Measurements from ENCODE around the gene HIP1.
"Not testable (repeated sequence)": the region's sequence is repeated elsewhere in the genome, so short reads cannot be mapped to it uniquely, and the experiment has no call there.

The HIP1 gene

GRCh38 chr7:75686551-75686950 is 52.2 kb downstream of the HIP1 start:
- DNase-seq (ENCODE audit: low spot score): no peak

GRCh38 chr7:75682052-75682451 is 56.7 kb downstream of the HIP1 start:
- DNase-seq (ENCODE audit: low spot score): not testable (repeated sequence)

DNA sequence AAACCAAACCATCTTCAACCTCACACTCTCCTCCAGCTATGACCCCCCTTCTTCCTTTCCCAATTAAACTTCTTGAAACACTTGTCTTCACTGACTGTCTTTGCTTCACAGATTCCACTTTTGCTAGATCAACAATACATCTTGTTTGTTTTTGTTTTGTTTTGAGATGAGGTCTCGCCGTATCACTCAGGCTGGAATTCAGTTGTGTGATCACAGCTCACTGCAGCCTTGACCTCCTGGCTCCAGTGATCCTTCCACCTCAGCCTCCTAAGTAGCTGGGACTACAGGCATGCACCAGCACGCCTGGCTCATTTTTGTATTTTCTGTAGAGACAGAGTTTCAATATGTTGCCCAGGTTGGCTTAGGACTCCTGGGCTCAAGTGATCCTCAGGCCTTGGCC is 59.7 kb downstream of the HIP1 start:
- DNase-seq (ENCODE audit: low spot score): no peak

DNA sequence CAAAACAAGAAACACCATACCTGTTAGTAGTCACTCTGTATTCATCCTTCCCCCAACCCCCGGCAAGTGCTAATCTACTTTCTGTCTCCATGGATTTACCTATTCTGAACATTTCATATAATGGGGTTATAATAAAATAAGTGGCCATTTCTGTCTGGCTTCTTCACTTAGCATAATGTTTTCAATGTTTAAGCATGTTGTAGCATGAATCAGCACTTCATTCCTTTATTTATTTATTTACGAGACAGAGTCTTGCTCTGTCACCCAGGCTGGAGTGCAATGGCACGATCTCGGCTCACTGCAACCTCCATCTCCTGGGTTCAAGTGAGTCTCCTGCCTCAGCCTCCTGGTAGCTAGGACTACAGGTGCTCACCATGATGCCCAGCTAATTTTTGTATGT is 69.2 kb downstream of the HIP1 start:
- no peak for DNase-seq (ENCODE audit: low spot score)

- no peak for DNase-seq (ENCODE audit: low spot score)
These were observed 70.8 kb downstream of the HIP1 start for GRCh38 chr7:75667938-75668337.

DNA sequence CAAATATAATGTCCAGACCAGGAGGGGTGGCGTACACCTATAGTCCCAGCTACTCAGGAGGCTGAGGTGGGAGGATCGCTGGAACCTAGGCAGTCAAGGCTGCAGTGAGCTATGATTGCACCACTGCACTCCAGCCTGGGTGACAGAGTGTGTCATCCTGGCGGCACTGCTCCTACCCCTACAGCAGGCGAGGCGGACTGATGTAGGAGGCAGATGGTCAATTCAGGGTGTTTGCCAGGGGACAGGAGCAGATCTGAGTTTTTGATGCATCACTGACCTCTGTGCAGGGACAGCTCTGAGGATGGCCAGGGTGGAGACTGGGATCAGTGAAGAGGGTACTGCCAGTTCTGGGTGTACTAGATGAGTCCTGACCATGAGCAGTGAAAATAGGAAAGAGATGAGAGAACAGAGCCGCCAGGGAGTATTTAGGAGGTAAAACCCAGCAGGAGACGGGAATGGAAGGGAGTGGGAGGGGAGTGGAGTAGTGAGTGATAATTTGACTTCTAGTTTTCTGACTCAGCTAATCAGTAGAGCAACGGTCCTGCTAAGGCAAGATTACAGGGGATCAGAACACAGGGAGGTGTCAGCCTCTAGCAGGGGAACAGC is 75.3 kb downstream of the HIP1 start:
- DNase-seq (ENCODE audit: low spot score): no peak

GRCh38 chr7:75662579-75663301 is 76.0 kb downstream of the HIP1 start:
- DNase-seq (ENCODE audit: low spot score): no peak

GRCh38 chr7:75660566-75661215 is 78.0 kb downstream of the HIP1 start:
- no peak for DNase-seq (ENCODE audit: low spot score)

- DNase-seq (ENCODE audit: low spot score): no peak
These were observed 79.9 kb downstream of the HIP1 start for GRCh38 chr7:75658802-75659201.

- DNase-seq (ENCODE audit: low spot score): no peak
These were observed 80.4 kb downstream of the HIP1 start for GRCh38 chr7:75658369-75658768.

DNA sequence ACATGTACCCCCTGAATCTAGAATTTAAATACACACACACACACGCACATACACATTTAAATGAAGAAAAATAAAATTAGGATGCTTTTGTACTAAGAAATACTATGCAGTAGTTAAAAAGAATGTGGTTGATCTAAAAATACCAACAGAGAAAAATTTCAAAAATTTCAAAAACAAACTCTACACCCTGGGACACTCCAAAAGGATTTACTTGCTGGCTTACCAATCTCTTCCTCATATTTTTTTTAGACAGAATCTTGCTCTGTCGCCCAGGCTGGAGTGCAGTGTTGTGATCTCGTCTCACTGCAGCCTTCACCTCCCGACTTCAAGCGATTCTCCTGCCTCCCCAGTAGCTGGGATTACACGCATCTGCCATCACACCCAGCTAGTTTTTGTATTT is 80.9 kb downstream of the HIP1 start:
- DNase-seq (ENCODE audit: low spot score): no peak

DNA sequence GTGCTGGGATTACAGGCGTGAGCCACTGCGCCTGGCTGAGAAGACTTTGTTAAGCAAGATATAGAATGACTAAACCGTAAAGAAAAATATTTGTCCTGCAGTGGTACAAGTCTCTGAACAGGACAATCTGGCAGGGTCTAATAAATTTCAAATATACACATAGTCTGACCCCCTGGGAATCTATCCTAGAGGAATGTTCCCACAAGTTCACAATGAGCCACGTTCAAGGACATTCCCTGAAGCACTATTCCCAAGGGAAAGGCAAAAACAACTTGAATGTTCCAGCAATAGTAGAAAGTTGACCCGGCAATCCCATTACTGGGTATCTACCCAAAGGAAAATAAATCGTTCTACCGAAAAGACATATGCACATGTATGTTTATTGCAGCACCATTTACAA is 82.0 kb downstream of the HIP1 start:
- no peak for DNase-seq (ENCODE audit: low spot score)

DNA sequence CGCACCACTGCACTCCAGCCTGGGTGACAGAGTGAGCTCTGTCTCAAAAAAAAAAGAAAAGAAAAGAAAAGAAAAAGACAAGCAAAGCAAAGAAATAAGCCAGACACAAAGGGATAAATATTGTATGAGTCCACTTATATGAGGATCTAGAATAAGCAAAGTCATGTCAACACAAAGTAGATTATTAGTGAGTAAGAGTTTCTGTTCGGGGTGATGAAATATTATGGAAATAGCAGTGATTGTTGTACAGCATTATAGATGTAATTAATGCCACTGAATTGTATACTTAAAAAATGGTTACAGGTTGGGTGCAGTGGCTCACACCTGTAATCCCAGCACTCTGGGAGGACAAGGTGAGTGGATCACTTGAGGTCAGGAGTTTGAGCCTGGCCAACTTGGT is 83.2 kb downstream of the HIP1 start:
- DNase-seq (ENCODE audit: low spot score): no peak

- no peak for DNase-seq (ENCODE audit: low spot score)
These were observed 83.9 kb downstream of the HIP1 start for GRCh38 chr7:75654855-75655254.

GRCh38 chr7:75653651-75654050 is 85.1 kb downstream of the HIP1 start:
- DNase-seq (ENCODE audit: low spot score): no peak

GRCh38 chr7:75652788-75653187 is 86.0 kb downstream of the HIP1 start:
- no peak for DNase-seq (ENCODE audit: low spot score)

GRCh38 chr7:75650681-75651080 is 88.1 kb downstream of the HIP1 start:
- DNase-seq (ENCODE audit: low spot score): no peak

GRCh38 chr7:75650062-75650461 is 88.7 kb downstream of the HIP1 start:
- DNase-seq (ENCODE audit: low spot score): no peak

- DNase-seq (ENCODE audit: low spot score): no peak
These were observed 89.3 kb downstream of the HIP1 start for GRCh38 chr7:75649462-75649861.

DNA sequence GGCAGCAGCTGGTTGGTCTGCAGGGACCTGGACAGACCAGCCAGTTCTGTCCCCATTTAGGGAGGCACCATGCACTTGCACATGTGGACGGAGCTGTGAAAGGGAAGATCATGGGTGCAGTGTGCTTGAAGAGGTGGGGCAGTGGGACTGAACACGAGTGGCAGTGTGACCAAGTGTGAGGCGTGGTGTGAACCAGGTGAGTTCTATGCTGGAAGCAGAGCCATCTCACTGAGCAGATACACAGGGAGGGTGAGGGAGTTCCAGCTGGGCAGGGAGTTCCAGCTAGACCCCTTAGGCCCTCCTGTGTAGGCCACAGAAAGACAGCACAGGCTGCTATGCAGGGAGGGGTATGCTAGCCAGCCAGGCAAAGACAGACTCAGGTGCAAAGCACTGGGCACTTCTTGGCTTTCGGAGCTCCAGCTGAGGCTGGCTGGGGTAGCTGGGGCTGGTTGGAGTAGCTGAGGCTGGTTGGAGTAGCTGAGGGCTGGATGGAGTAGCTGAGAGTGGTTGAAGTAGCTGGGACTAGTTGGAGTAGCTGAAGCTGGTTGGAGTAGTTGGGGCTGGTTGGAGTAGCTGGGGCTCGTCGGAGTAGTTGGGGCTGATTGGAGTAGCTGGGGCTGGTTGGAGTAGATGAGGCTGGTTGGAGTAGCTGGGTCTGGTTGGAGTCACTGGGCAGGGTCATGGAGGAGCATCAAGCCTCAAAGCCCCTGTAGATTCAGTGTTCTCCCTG is 90.9 kb downstream of the HIP1 start:
- no peak for DNase-seq (ENCODE audit: low spot score)

DNA sequence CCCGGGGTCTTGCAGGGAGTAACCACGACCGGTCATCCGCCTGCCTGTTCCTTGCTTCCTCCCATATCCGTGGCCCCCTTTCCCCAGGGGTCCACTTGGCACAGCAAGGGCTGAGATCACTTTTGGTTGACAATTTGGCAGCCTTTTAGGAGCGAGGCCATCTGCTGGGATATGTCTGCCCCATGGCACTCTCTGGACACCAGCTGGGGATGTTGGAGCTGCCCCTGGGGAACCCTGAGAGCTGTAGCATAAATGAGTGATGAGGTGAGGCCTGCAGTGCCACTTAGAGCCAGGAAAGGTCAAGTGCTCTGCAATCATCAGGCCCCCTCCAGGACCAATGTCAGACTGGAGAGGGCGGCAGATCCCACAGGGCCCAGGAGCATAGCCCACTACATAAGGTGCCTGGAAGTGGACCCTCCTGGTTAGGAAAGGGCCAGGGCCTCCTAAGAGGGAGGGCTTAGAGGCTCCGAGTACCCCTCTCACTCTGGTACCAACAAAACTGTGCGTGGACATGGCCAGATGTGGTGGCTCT is 92.1 kb downstream of the HIP1 start:
- DNase-seq (ENCODE audit: low spot score): no peak

DNA sequence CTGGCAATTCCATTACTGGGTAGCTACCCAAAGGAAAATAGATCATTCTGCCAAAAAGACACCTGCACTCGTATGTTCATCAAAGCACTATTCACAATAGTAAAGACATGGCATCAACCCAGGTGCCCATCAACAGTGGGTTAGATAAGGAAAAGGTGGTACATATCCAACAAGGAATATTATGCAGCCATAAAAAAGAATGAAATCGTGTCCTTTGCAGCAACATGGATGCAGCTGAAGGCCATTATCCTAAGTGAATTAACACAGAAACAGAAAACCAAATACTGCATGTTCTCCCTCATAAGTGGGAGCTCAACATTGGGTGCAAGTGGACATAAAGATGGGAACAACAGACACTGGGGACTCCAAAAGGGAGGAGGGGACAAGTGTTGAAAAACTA is 93.2 kb downstream of the HIP1 start:
- DNase-seq (ENCODE audit: low spot score): no peak

DNA sequence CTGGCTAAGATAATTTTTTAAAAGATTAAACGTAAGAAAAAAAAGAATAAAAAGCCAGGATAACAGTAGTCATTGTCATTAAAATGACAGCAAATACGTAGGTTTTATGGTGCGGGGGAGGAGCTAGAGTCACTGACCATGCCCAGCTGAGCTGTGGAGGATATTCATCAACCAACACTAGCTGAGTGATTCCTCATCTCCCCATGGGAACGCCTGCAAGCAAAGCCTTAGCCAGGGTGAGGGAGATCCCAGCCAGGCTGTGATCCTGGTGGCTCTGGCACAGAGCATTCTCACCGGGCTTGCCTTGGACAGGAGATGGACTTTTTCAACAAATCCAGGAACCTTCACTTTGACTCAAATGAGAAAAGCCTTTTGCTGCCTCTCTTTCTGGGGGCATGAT is 94.2 kb downstream of the HIP1 start:
- DNase-seq (ENCODE audit: low spot score): no peak
